ENCODE data around the gene FAM131B.

Gene FAM131B

DNA sequence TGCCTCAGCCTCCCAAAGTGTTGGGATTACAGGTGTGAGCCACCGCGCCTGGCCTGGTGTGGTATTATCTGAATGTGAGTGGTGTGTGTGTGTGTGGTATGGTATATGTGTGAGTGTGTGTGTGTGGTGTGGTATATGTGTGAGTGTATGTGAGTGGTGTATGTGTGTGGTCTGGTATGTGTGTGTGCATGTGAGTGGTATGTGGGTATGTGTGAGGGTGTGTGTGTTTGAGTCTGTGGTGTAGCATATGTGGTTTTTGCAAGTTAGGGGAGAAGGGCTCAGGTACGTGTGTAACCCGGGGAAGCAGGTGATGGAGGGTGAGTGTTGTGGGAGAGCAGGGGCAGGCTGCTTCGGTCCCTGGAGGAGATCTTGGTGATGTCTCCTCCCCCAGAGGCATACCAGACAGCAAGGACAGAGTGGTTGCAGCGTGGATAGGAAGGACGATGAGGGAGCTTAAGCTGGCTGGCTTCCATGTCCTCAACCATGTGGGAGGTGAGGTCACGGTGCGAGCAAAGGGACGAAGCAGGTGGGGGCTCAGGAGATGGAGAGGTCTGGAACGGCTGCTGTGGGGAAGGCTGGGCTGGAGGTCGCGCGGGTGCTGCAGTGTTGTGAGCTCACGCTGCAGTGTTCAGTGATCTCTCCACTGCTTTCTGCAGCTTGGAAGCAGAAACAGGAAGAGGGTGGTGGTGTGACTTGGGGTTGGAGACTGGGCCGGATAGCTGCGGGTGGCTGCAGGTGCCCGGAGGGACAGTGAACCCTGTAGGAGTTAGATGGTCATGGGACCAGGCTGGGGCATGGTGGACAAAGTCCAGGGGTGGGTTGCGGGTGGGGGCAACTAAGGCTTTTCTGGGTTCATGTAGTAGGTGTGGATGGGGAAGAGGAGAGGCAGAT, 23.6 kb upstream of the FAM131B start:
- Histone ChIP-seq H2AK5ac (ENCODE audit: low read length, severe bottlenecking) (no peak overlapping the region), H2BK12ac (ENCODE audit: low read length in 2 of 2) (no peak overlapping the region), H3K36me3 (ENCODE audit: control insufficient read depth in 1 of 2, insufficient read depth in 2 of 2, low read depth in 1 of 2, low read length in 2 of 2) (peaks cover 79 to 89% of the 10 kb centered on the region in 2 experiments), H2AFZ (ENCODE audit: low read depth, low read length) (no peak overlapping the region), H4K91ac (ENCODE audit: low read length) (peak overlapping the region; percentile 39), H3K14ac (ENCODE audit: low read length in 2 of 2) (peak overlapping the region in 1 of 2 experiments; percentile 62), H3K79me1 (replicated peaks; ENCODE audit: low read length, poor library complexity, severe bottlenecking) (peaks cover 9% of the 10 kb centered on the region), H3K9me3 (ENCODE audit: control insufficient read depth, low read length) (no peaks in the 10 kb centered on the region), H2BK15ac (ENCODE audit: low read depth, poor library complexity, severe bottlenecking) (no peak overlapping the region), H2BK120ac (ENCODE audit: low read depth, low read length) (no peak overlapping the region), H3K4me2 (ENCODE audit: low read length, poor library complexity, severe bottlenecking) (peak overlapping the region; percentile 8), H2BK5ac (ENCODE audit: low read depth, low read length, poor library complexity, severe bottlenecking) (no peak overlapping the region), H3K18ac (ENCODE audit: low read depth in 1 of 2, low read length in 2 of 2) (no peak overlapping the region), H3K4me1 (ENCODE audit: control insufficient read depth, insufficient read depth, low read depth, low read length) (peaks cover 61% of the 10 kb centered on the region), H3K4ac (ENCODE audit: low read depth in 1 of 2, low read length in 2 of 2) (no peak overlapping the region), H3K27ac (ENCODE audit: low read length, poor library complexity, severe bottlenecking) (no peak overlapping the region), H3K23ac (ENCODE audit: low read length in 2 of 2) (no peak overlapping the region), H3K9ac (ENCODE audit: low read length) (peak overlapping the region; percentile 98), H3K27me3 (ENCODE audit: control insufficient read depth in 1 of 2, insufficient read depth in 1 of 2, low read length in 2 of 2) (no peaks in the 10 kb centered on the region), H3K4me3 (ENCODE audit: insufficient read depth in 1 of 2, low read depth in 1 of 2, low read length in 2 of 2) (peak overlapping the region in 1 of 2 experiments; percentile 88), H4K8ac (ENCODE audit: low read length) (no peak overlapping the region)
- 89% methylated on average over 19 of the region's 19 CpGs for WGBS
- DNase-seq = no peak

GRCh38 chr7:143384661-143385631, 22.4 kb upstream of the FAM131B start:
- Histone ChIP-seq H3K4me3 (ENCODE audit: insufficient read depth in 1 of 2, low read depth in 1 of 2, low read length in 2 of 2) (peak overlapping the region in 1 of 2 experiments; percentile 88), H3K79me1 (replicated peaks; ENCODE audit: low read length, poor library complexity, severe bottlenecking) (peaks cover 7% of the 10 kb centered on the region), H4K8ac (ENCODE audit: low read length) (no peak overlapping the region), H3K18ac (ENCODE audit: low read depth in 1 of 2, low read length in 2 of 2) (peak overlapping the region in 1 of 2 experiments; percentile 24), H2BK15ac (ENCODE audit: low read depth, poor library complexity, severe bottlenecking) (no peak overlapping the region), H3K14ac (ENCODE audit: low read length in 2 of 2) (peak overlapping the region in 1 of 2 experiments; percentile 55), H3K4me1 (ENCODE audit: control insufficient read depth, insufficient read depth, low read depth, low read length) (peaks cover 53% of the 10 kb centered on the region), H2BK12ac (ENCODE audit: low read length in 2 of 2) (no peak overlapping the region), H2BK5ac (ENCODE audit: low read depth, low read length, poor library complexity, severe bottlenecking) (no peak overlapping the region), H2BK120ac (ENCODE audit: low read depth, low read length) (no peak overlapping the region), H3K23ac (ENCODE audit: low read length in 2 of 2) (peak overlapping the region in 1 of 2 experiments; percentile 89), H4K91ac (ENCODE audit: low read length) (no peak overlapping the region), H3K36me3 (ENCODE audit: control insufficient read depth in 1 of 2, insufficient read depth in 2 of 2, low read depth in 1 of 2, low read length in 2 of 2) (peaks cover 69 to 77% of the 10 kb centered on the region in 2 experiments), H3K4ac (ENCODE audit: low read depth in 1 of 2, low read length in 2 of 2) (no peak overlapping the region), H3K27me3 (ENCODE audit: control insufficient read depth in 1 of 2, insufficient read depth in 1 of 2, low read length in 2 of 2) (no peaks in the 10 kb centered on the region), H2AFZ (ENCODE audit: low read depth, low read length) (no peak overlapping the region), H2AK5ac (ENCODE audit: low read length, severe bottlenecking) (no peak overlapping the region), H3K9ac (ENCODE audit: low read length) (peak overlapping the region; percentile 98), H3K9me3 (ENCODE audit: control insufficient read depth, low read length) (no peaks in the 10 kb centered on the region), H3K4me2 (ENCODE audit: low read length, poor library complexity, severe bottlenecking) (peak overlapping the region; percentile 19), H3K27ac (ENCODE audit: low read length, poor library complexity, severe bottlenecking) (no peak overlapping the region)
- no peak for DNase-seq
- WGBS = 76% methylated on average over 14 of the region's 14 CpGs

DNA sequence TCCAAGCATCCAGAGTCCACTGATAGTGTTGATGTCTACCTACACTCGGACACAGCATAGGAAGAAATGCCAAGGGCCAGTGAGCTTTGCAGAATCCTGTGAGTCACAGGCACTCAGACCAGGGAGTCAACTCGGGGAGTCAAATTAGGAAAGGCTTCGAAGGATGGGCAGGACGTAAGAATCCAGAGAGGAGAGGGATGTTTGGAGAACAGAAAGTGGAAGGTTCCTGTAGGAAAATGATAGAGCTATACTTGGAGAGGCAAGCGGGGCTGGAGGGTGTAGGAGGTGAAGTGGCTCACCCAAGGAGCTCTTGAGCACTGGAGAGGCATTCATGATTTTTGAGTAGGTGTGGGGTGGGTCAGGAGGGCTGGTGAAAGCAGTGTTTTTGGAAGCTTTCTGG, 21.6 kb upstream of the FAM131B start:
- no peak overlapping the region for H2AFZ ChIP-seq (ENCODE audit: low read depth, low read length)
- H3K79me1 ChIP-seq (replicated peaks; ENCODE audit: low read length, poor library complexity, severe bottlenecking) = peaks cover 7% of the 10 kb centered on the region
- no peak overlapping the region for H2BK12ac ChIP-seq (ENCODE audit: low read length in 2 of 2)
- 34% methylated on average over 5 of the region's 5 CpGs for WGBS
- no peak overlapping the region for H3K14ac ChIP-seq (ENCODE audit: low read length in 2 of 2)
- peaks cover 56% of the 10 kb centered on the region for H3K4me1 ChIP-seq (ENCODE audit: control insufficient read depth, insufficient read depth, low read depth, low read length)
- H4K8ac ChIP-seq (ENCODE audit: low read length) = no peak overlapping the region
- no peaks in the 10 kb centered on the region for H3K27me3 ChIP-seq (ENCODE audit: control insufficient read depth in 1 of 2, insufficient read depth in 1 of 2, low read length in 2 of 2)
- H3K9ac ChIP-seq (ENCODE audit: low read length) = peak overlapping the region; percentile 98
- peak; percentile 70 for DNase-seq
- H2BK120ac ChIP-seq (ENCODE audit: low read depth, low read length) = peak overlapping the region; percentile 23
- H3K4me2 ChIP-seq (ENCODE audit: low read length, poor library complexity, severe bottlenecking) = peak overlapping the region; percentile 19
- no peaks in the 10 kb centered on the region for H3K9me3 ChIP-seq (ENCODE audit: control insufficient read depth, low read length)
- no peak overlapping the region for H3K18ac ChIP-seq (ENCODE audit: low read depth in 1 of 2, low read length in 2 of 2)
- peaks cover 61 to 69% of the 10 kb centered on the region in 2 experiments for H3K36me3 ChIP-seq (ENCODE audit: control insufficient read depth in 1 of 2, insufficient read depth in 2 of 2, low read depth in 1 of 2, low read length in 2 of 2)
- H2BK15ac ChIP-seq (ENCODE audit: low read depth, poor library complexity, severe bottlenecking) = peak overlapping the region; percentile 44
- H2AK5ac ChIP-seq (ENCODE audit: low read length, severe bottlenecking) = no peak overlapping the region
- H3K23ac ChIP-seq (ENCODE audit: low read length in 2 of 2) = no peak overlapping the region
- no peak overlapping the region for H3K27ac ChIP-seq (ENCODE audit: low read length, poor library complexity, severe bottlenecking)
- H3K4me3 ChIP-seq (ENCODE audit: insufficient read depth in 1 of 2, low read depth in 1 of 2, low read length in 2 of 2) = peak overlapping the region in 1 of 2 experiments; percentile 88
- H3K4ac ChIP-seq (ENCODE audit: low read depth in 1 of 2, low read length in 2 of 2) = peak overlapping the region in 1 of 2 experiments; percentile 16
- no peak overlapping the region for H4K91ac ChIP-seq (ENCODE audit: low read length)
- no peak overlapping the region for H2BK5ac ChIP-seq (ENCODE audit: low read depth, low read length, poor library complexity, severe bottlenecking)

Measured in mesenchymal stem cell (in vitro differentiated cells and primary cell).